CD4-positive, alpha-beta T cell treated with Interleukin-21 for 1 hour (primary cell): ENCODE results near the gene NPAS1.
"Not testable (repeated sequence)": the region's sequence is repeated elsewhere in the genome, so short reads cannot be mapped to it uniquely, and the experiment has no call there.

Experiments used
- DNase-seq: peaks from one replicate; pipeline ENCODE4 v3.0.0-alpha.2; 2020

NPAS1 gene

GRCh38 chr19:47050562-47050961 is 30.9 kb downstream of the NPAS1 start:
- not testable (repeated sequence) for DNase-seq

GRCh38 chr19:47056411-47056810 is 36.8 kb downstream of the NPAS1 start:
- DNase-seq: no peak

GRCh38 chr19:47057328-47057727 is 37.7 kb downstream of the NPAS1 start:
- no peak for DNase-seq

- DNase-seq: no peak
Measured at GRCh38 chr19:47058621-47059022, 39.0 kb downstream of the NPAS1 start.

GRCh38 chr19:47063874-47064273 is 44.2 kb downstream of the NPAS1 start:
- no peak for DNase-seq

- no peak for DNase-seq
Measured at GRCh38 chr19:47065242-47065641, 45.6 kb downstream of the NPAS1 start.

- no peak for DNase-seq
Measured at GRCh38 chr19:47066376-47067214, 47.0 kb downstream of the NPAS1 start.

GRCh38 chr19:47067215-47067847 is 47.7 kb downstream of the NPAS1 start:
- no peak for DNase-seq

- no peak for DNase-seq
Measured at GRCh38 chr19:47068246-47068645, 48.6 kb downstream of the NPAS1 start.

GRCh38 chr19:47068876-47069406 is 49.3 kb downstream of the NPAS1 start:
- no peak for DNase-seq

GRCh38 chr19:47069795-47070194 is 50.2 kb downstream of the NPAS1 start:
- no peak for DNase-seq

- no peak for DNase-seq
Measured at GRCh38 chr19:47070756-47071155, 51.1 kb downstream of the NPAS1 start.

- DNase-seq: no peak
Measured at GRCh38 chr19:47071731-47072130, 52.1 kb downstream of the NPAS1 start.

GRCh38 chr19:47072323-47072722 is 52.7 kb downstream of the NPAS1 start:
- no peak for DNase-seq

- no peak for DNase-seq
Measured at GRCh38 chr19:47073574-47073973, 53.9 kb downstream of the NPAS1 start.

- DNase-seq: no peak
Measured at GRCh38 chr19:47074621-47075020, 55.0 kb downstream of the NPAS1 start.

- no peak for DNase-seq
Measured at GRCh38 chr19:47075179-47075810, 55.7 kb downstream of the NPAS1 start.

- no peak for DNase-seq
Measured at GRCh38 chr19:47075941-47076340, 56.3 kb downstream of the NPAS1 start.

- not testable (repeated sequence) for DNase-seq
Measured at GRCh38 chr19:47078351-47078750, 58.7 kb downstream of the NPAS1 start.

GRCh38 chr19:47081095-47081494 is 61.5 kb downstream of the NPAS1 start:
- no peak for DNase-seq

GRCh38 chr19:47082493-47082892 is 62.9 kb downstream of the NPAS1 start:
- no peak for DNase-seq

- no peak for DNase-seq
Measured at GRCh38 chr19:47084879-47085439, 65.3 kb downstream of the NPAS1 start.

- no peak for DNase-seq
Measured at GRCh38 chr19:47086280-47086679, 66.6 kb downstream of the NPAS1 start.
